ENCODE measurements around the gene JAGN1. TPM values are rescaled to one million over a fixed set of nuclear protein-coding genes. Genes with fewer than 3 reads are reported as not detected.

Gene JAGN1
- total RNA-seq: 22.3 and 29.5 TPM in 2 replicates

GRCh38 chr3:9890249-9891071, at the start of gene JAGN1:
Gene JAGN1, plus strand, starts transcription at chr3:9890610. Its CDS starts 113 bp downstream, at chr3:9890723.

GRCh38 chr3:9843715-9844438, 46.5 kb upstream of the JAGN1 start, which contains the start of gene RPUSD3:
Gene RPUSD3, minus strand, starts transcription at chr3:9844008. Its CDS starts 18 bp downstream, at chr3:9843990.

GRCh38 chr3:9879830-9880549, 10.4 kb upstream of the JAGN1 start, which contains the start of gene CIDEC:
Gene CIDEC, minus strand, starts transcription at chr3:9880253. Its CDS starts 1,767 bp downstream, at chr3:9878486.

GRCh38 chr3:9902372-9903237, 12.2 kb downstream of the JAGN1 start, which contains the start of gene IL17RE:
Gene IL17RE, plus strand, starts transcription at chr3:9902848. Its CDS starts 85 bp downstream, at chr3:9902933.

GRCh38 chr3:9916734-9917680, 26.6 kb downstream of the JAGN1 start, which contains the start of gene IL17RC:
Gene IL17RC, plus strand, starts transcription at chr3:9917098. Its CDS starts 218 bp downstream, at chr3:9917316.

GRCh38 chr3:9933561-9934234, 43.3 kb downstream of the JAGN1 start, which contains the start of gene CRELD1:
Gene CRELD1, plus strand, starts transcription at chr3:9933834. Its CDS starts 605 bp downstream, at chr3:9934439.

Small RNAs within 50 kb of the gene (small RNA-seq; reads per million reads assigned to genes)
- not detected for gene RNU6-882P

Other genes with a start within 250 kb of the JAGN1 start
- gene MTMR14, start 241.1 kb upstream of the JAGN1 start, total RNA-seq: 25.8 and 30.3 TPM in 2 replicates
- not detected in 2 replicates for gene CPNE9, start 186.8 kb upstream of the JAGN1 start, total RNA-seq
- gene BRPF1, start 158.9 kb upstream of the JAGN1 start, total RNA-seq: 9.5 and 10.2 TPM in 2 replicates
- 18.6 and 22.6 TPM in 2 replicates for gene OGG1, start 140.7 kb upstream of the JAGN1 start, total RNA-seq
- gene CAMK1, start 120.7 kb upstream of the JAGN1 start, total RNA-seq: 21.3 and 25.4 TPM in 2 replicates
- gene TADA3, start 98.1 kb upstream of the JAGN1 start, total RNA-seq: 77.7 and 83.3 TPM in 2 replicates
- gene ARPC4, start 97.5 kb upstream of the JAGN1 start, total RNA-seq: 189 and 224 TPM in 2 replicates
- gene TTLL3, start 80.3 kb upstream of the JAGN1 start, total RNA-seq: 22.6 and 29.3 TPM in 2 replicates
- gene RPUSD3, start 46.6 kb upstream of the JAGN1 start, total RNA-seq: 19.3 and 20.9 TPM in 2 replicates
- not detected in 2 replicates for gene CIDEC, start 10.4 kb upstream of the JAGN1 start, total RNA-seq
- 1.1 and 1.4 TPM in 2 replicates for gene IL17RE, start 12.2 kb downstream of the JAGN1 start, total RNA-seq
- gene IL17RC, start 26.5 kb downstream of the JAGN1 start, total RNA-seq: 41.4 and 51.8 TPM in 2 replicates
- 14.1 and 20.8 TPM in 2 replicates for gene CRELD1, start 43.2 kb downstream of the JAGN1 start, total RNA-seq
- 4.6 and 5.5 TPM in 2 replicates for gene PRRT3, start 61.8 kb downstream of the JAGN1 start, total RNA-seq
- gene EMC3, start 96.2 kb downstream of the JAGN1 start, total RNA-seq: 92.4 and 101 TPM in 2 replicates
- gene FANCD2, start 135.8 kb downstream of the JAGN1 start, total RNA-seq: 6.7 and 19.5 TPM in 2 replicates
- gene FANCD2OS, start 217.6 kb downstream of the JAGN1 start, total RNA-seq: not detected in 2 replicates
- gene BRK1, start 225.1 kb downstream of the JAGN1 start, total RNA-seq: 130 and 134 TPM in 2 replicates